HL-60 (cell line): ENCODE measurements around the gene CABP7.

Experiments
- POLR2AphosphoS5 ChIP-seq: IDR thresholded peaks from 2 replicates; pipeline ENCODE4 v1.6.1; 2012; ENCODE audit warnings: low read depth
- SPI1 ChIP-seq: IDR thresholded peaks from 2 replicates; pipeline ENCODE4 v1.6.1; 2012; ENCODE audit warnings: low read depth, mild to moderate bottlenecking, borderline replicate concordance
- TF ChIP-seq, protein P1 (sequence below): IDR thresholded peaks from one replicate; pipeline ENCODE4 v1.5.1; 2011; ENCODE audit warnings: low read length, control low read depth, inconsistent platforms; ENCODE audit not compliant: insufficient read depth

DNA sequence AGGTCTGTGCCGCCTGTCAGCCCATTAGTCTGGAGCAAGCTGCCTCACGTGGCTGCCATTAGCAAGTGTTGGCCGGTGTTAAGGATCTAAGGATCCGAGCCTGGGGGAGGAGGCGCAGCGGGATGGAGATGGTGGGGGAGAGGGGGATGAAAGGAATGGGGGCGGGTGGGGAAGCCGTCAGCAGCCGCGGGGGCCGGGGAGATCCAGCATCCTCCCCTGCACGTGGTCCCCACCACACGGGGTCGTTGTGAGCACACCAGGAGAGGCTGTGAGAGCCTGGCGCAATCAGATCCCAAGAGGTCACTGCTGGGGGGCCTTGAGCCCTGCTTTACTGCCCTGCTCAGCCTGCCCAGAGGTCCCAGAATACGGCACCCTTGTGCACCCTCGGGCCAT lies 7.3 kb downstream of the CABP7 start:
- TF ChIP-seq, protein P1, sequence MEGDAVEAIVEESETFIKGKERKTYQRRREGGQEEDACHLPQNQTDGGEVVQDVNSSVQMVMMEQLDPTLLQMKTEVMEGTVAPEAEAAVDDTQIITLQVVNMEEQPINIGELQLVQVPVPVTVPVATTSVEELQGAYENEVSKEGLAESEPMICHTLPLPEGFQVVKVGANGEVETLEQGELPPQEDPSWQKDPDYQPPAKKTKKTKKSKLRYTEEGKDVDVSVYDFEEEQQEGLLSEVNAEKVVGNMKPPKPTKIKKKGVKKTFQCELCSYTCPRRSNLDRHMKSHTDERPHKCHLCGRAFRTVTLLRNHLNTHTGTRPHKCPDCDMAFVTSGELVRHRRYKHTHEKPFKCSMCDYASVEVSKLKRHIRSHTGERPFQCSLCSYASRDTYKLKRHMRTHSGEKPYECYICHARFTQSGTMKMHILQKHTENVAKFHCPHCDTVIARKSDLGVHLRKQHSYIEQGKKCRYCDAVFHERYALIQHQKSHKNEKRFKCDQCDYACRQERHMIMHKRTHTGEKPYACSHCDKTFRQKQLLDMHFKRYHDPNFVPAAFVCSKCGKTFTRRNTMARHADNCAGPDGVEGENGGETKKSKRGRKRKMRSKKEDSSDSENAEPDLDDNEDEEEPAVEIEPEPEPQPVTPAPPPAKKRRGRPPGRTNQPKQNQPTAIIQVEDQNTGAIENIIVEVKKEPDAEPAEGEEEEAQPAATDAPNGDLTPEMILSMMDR, result no peak
- TF ChIP-seq POLR2AphosphoS5, result no peak
- TF ChIP-seq SPI1, result no peak
